ENCODE results near the gene TBC1D7.

- TF ChIP-seq EZH2 (IDR thresholded peaks at IDR 0.05; ENCODE audit: insufficient read depth, poor library complexity, severe bottlenecking) (no peak), EZH2phosphoT487 (IDR thresholded peaks at IDR 0.05; ENCODE audit: insufficient read depth, low read depth) (no peak)
Observed at GRCh38 chr6:13349811-13350506, 21.6 kb upstream of the TBC1D7 start.

Data from GM23248 (cell line).